HG02571 (cell line): ENCODE measurements around the gene THY1.
"Not testable (repeated sequence)": the region's sequence is repeated elsewhere in the genome, so short reads cannot be mapped to it uniquely, and the experiment has no call there.

ENCODE experiments used
- ATAC-seq: cut with Tn5 transposase; IDR thresholded peaks from one replicate; pipeline ENCODE4 v1.9.1; 2021; ENCODE audit warnings: mild to moderate bottlenecking, moderate library complexity; ENCODE audit not compliant: unreplicated experiment

Gene THY1

GRCh38 chr11:119419246-119419645, 3.7 kb downstream of the THY1 start:
- ATAC-seq, result no peak

DNA sequence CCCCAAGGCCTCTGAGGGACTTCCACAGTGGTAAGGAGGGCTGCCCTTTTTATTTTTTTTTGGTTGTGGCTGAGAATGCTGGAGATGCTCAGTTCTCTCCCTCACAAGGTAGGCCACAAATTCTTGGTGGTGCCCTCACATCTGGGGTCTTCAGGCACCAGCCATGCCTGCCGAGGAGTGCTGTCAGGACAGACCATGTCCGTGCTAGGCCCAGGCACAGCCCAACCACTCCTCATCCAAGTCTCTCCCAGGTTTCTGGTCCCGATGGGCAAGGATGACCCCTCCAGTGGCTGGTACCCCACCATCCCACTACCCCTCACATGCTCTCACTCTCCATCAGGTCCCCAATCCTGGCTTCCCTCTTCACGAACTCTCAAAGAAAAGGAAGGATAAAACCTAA, 4.2 kb downstream of the THY1 start:
- ATAC-seq, result no peak

- no peak for ATAC-seq
Measured at GRCh38 chr11:119417726-119418540, 5.0 kb downstream of the THY1 start.

- ATAC-seq, result no peak
Measured at GRCh38 chr11:119416606-119417580, 6.1 kb downstream of the THY1 start.

- no peak for ATAC-seq
Measured at GRCh38 chr11:119415966-119416365, 7.0 kb downstream of the THY1 start.

DNA sequence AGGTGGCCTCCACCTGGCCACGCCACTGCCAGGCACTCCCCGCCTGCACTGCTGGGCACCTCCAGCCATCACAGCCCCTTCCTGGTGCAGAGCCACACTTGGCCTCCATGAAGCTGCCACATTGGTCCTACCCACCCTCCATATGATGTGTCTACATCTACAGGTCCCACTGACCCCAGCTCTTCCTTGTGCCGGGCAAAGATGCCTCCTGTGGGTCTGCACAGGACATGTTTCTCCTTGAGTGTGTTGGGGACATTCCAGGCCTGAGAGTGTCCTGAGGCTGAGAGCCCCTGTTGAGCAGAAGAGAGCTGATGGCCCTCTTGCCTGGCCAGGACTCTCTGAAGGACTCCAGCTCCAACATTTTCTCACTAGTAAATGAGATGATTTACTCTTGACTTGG, 7.5 kb downstream of the THY1 start:
- ATAC-seq, result no peak

DNA sequence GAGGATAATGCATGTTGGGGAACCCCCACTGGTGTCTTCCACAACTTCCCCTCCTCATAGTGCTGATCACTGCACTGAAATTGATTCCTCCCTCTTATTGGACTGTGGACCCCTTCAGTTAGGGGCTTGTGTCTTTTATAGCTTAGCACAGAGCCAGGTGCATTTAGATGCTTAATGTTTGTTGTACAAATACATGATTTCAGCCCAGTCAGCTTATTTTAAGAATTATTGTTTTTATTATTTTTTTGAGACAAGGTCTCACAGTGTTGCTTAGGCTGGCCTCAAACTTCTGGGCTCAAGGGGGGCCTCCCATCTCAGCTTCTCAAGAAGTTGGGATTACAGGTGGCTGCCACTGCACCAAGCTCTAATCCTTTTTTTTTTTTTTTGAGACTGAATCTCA, 8.2 kb downstream of the THY1 start:
- no peak for ATAC-seq

GRCh38 chr11:119414321-119414720, 8.7 kb downstream of the THY1 start:
- ATAC-seq, result no peak

DNA sequence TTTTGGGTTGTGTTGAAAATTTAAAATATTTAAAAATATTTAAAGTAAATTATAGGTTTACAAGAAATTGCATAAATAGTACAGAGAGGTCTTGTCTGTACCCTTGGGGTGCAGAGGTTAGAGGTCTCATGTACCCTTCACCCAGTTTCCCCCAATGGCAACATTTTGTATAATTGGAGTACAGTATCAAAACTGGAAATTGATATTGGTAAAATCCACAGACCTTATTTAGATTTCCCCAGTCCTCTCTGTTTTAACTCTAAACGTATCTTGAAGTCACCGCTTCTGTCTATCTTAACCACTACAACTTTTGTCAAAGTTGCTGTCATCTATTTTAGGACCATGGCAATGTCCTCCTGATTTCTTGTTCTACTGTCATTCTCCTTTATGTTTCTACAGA, 10.9 kb downstream of the THY1 start:
- ATAC-seq, result no peak

GRCh38 chr11:119410501-119410900, 12.5 kb downstream of the THY1 start:
- no peak for ATAC-seq

- ATAC-seq, result no peak
Measured at GRCh38 chr11:119409731-119410130, 13.2 kb downstream of the THY1 start.

DNA sequence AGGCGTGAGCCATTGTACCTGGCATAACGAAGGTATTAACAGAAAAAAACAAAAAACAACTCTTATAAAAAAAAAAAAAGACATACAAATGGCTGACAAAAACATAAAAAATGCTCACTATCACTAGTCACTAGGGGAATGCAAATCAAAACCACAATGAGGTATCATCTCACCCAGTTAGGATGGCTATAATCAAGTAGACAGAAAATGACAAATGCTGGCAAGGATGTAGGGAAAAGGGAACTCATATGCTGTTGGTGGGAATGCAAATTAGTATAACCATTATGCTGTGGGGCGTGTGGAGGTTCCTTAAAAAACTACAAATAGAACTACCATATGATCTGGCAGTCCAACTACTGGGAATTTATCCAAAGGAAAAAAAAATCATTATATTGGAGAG, 17.0 kb downstream of the THY1 start:
- no peak for ATAC-seq

DNA sequence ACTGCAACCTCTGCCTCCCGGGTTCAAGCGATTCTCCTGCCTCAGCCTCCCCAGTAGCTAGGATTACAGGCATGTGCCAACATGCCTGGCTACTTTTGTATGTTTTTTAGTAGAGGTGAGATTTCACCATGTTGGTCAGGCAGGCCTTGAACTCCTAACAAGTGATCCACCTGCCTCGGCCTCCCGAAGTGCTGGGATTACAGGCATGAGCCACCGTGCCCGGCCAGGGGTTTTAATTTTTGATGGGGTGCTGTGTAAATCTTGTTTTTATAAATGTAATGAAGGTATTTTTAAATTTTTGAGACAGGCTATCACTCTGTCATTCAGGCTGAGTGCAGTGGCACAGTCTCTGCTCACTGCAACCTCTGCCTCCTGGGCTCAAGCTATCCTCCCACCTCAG, 17.5 kb downstream of the THY1 start:
- ATAC-seq, result not testable (repeated sequence)

GRCh38 chr11:119404872-119405271, 18.1 kb downstream of the THY1 start:
- ATAC-seq, result no peak

GRCh38 chr11:119403021-119403420, 20.0 kb downstream of the THY1 start:
- no peak for ATAC-seq

DNA sequence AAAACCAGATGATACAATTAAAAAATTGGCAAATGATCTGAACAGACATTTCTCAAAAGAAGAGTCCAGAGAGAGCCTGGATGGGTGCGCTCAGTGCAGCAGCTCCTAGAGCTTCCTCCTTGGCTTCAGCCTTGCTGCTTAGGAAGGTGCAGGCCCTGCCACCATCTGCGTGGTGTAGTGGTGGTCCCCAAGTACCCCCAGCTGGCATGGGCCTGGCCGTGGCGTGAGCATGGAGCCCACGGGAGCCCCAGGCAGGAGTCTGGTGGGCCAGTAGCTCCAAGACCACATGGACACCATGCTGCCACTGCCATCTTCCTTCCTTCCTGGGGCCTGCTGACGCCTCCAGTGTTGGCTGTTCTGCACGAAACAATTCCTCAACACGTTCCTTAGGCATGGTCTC, 20.5 kb downstream of the THY1 start:
- ATAC-seq, result no peak

DNA sequence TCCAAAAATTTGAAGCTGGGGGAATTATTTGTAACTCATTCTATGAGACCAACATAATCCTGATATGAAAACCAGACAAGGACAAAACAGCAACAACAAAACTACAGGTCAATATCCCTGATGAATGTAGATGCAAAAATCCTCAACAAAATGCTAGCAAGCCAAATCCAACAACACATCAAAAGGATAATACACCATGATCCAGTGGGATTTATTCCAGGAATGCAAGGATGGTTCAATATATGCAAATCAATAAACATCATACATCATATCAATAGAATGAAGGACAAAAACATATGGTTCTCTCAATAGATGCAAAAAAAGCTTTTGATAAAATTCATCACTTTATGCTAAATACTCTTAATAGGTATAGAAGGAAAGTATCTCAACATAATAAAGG, 22.1 kb downstream of the THY1 start:
- ATAC-seq, result no peak

DNA sequence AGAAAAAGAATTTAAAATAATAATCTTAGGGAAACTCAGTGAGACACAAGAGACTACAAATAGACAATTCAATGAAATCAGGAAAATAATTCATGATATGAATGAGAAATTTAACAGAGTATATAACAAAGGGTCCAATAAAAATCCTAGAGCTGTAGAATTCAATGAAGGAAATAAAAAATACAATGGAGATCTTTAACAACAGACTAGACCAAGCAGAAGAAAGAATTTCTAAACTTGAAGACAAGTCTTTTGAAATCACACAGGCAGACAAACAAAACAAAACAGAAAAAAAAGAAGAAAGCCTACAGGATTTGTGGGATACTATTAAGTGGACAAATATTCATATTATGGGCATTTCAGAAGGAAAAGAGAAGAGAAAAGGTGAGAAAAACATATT, 25.2 kb downstream of the THY1 start:
- ATAC-seq, result no peak

DNA sequence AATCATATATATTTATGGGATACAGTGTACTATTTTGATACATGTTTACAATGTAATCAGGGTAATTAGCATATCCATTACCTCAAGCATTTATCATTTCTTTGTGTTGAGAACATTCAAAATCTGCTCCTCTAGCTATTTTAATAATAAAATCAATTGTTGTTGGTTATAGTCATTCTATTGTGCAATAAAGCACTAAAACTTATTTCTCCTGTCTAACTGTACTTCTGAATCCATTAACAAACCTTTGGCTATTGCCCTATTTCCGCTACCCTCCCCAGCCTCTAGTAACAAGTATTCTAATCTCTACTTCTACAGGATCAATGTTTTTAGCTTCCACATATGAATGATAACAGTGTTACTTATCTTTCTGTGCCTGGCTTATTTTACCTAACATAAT, 26.1 kb downstream of the THY1 start:
- ATAC-seq, result no peak

DNA sequence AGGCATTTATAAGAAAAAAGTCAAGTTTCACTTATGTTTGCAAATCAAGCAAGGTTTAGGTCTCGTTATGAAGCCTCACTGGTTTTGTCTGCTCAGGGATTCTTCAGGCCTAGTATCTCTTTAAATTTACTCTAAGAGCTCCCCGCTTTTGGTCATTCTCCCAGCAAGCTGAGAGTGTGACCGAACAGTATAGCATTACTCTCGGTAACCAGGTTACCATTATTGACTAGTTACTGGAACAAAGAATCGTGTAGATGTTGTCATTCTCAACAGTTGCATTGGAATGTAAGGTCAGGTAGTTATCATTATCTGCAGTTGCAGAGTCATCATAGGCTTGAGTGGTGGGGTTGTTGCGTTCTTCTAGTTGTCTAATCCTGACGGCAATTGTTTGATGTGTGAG, 31.7 kb downstream of the THY1 start:
- no peak for ATAC-seq

GRCh38 chr11:119389611-119390254, 33.2 kb downstream of the THY1 start:
- no peak for ATAC-seq
